ENCODE results near the gene CD276. TPM values are rescaled to one million over a fixed set of nuclear protein-coding genes. Genes with fewer than 3 reads are reported as not detected.
"Not testable (repeated sequence)": the region's sequence is repeated elsewhere in the genome, so short reads cannot be mapped to it uniquely, and the experiment has no call there.

Gene CD276
- total and polyA plus RNA-seq, 2 donors = 4.2 to 11.3 TPM

GRCh38 chr15:73732051-73732450, 47.9 kb downstream of the CD276 start:
- H3K4me3 ChIP-seq (ENCODE audit: low read length in 2 of 2); DNase-seq (ENCODE audit: low read depth in 6 of 9, low spot score in 9 of 9): not testable (repeated sequence)
- WGBS = 98% methylated on average over 29 of the region's 29 CpGs

GRCh38 chr15:73732930-73733329, 48.7 kb downstream of the CD276 start:
- no peaks in the 10 kb centered on the region for H3K36me3 ChIP-seq (ENCODE audit: control insufficient read depth in 2 of 2, insufficient read depth in 2 of 2, low read length in 1 of 2)
- H3K27ac ChIP-seq (ENCODE audit: low read depth in 1 of 2, low read length in 1 of 2) = no peak overlapping the region
- H3K9me3 ChIP-seq (ENCODE audit: control insufficient read depth in 2 of 2, insufficient read depth in 1 of 2, low read length in 1 of 2) = peaks cover 0 to 1% of the 10 kb centered on the region in 2 donors
- 89% methylated on average over 3 of the region's 3 CpGs for WGBS
- DNase-seq (ENCODE audit: low read depth in 6 of 9, low spot score in 9 of 9) = no peak
- no peak overlapping the region for H3K4me3 ChIP-seq (ENCODE audit: low read length in 2 of 2)
- H3K27me3 ChIP-seq (ENCODE audit: control insufficient read depth in 2 of 2, insufficient read depth in 1 of 2, low read length in 1 of 2) = no peaks in the 10 kb centered on the region
- H3K4me1 ChIP-seq (ENCODE audit: control insufficient read depth in 2 of 2, insufficient read depth in 2 of 2, low read length in 2 of 2) = no peaks in the 10 kb centered on the region

More at GRCh38 chr15:73732051-73732450, 47.9 kb downstream of the CD276 start:
- not testable (repeated sequence) for H3K27ac ChIP-seq (ENCODE audit: low read depth in 1 of 2, low read length in 1 of 2); H3K4me1 ChIP-seq (ENCODE audit: control insufficient read depth in 2 of 2, insufficient read depth in 2 of 2, low read length in 2 of 2); H3K36me3 ChIP-seq (ENCODE audit: control insufficient read depth in 2 of 2, insufficient read depth in 2 of 2, low read length in 1 of 2); H3K9me3 ChIP-seq (ENCODE audit: control insufficient read depth in 2 of 2, insufficient read depth in 1 of 2, low read length in 1 of 2); H3K27me3 ChIP-seq (ENCODE audit: control insufficient read depth in 2 of 2, insufficient read depth in 1 of 2, low read length in 1 of 2)

DNA sequence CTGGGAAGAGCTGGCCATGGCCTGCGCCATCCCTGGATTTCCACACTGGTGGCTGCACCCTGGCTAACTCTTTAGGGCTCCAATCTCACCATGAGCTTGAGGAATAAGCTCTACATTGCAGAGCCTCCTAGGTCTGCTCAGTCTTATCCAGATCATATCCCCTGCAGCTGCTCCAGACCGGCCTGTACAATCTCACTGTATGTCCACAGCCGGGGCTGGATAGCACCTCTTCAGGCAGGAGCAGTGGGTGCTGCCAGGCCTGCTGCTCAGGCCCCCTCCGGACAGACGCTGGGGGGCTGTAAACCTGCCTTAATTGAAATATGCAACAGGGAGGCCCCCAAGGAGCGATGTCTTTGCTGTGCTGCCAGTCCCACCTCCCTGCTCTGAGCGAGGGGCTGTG, 53.4 kb downstream of the CD276 start:
- Histone ChIP-seq H3K4me3 (ENCODE audit: low read length in 2 of 2) (no peak overlapping the region), H3K27ac (ENCODE audit: low read depth in 1 of 2, low read length in 1 of 2) (no peak overlapping the region), H3K27me3 (ENCODE audit: control insufficient read depth in 2 of 2, insufficient read depth in 1 of 2, low read length in 1 of 2) (no peaks in the 10 kb centered on the region), H3K9me3 (ENCODE audit: control insufficient read depth in 2 of 2, insufficient read depth in 1 of 2, low read length in 1 of 2) (peaks cover 0 to 1% of the 10 kb centered on the region in 2 donors), H3K4me1 (ENCODE audit: control insufficient read depth in 2 of 2, insufficient read depth in 2 of 2, low read length in 2 of 2) (no peaks in the 10 kb centered on the region), H3K36me3 (ENCODE audit: control insufficient read depth in 2 of 2, insufficient read depth in 2 of 2, low read length in 1 of 2) (no peaks in the 10 kb centered on the region)
- DNase-seq (ENCODE audit: low read depth in 6 of 9, low spot score in 9 of 9) = no peak
- WGBS = 85% methylated on average over 7 of the region's 7 CpGs

DNA sequence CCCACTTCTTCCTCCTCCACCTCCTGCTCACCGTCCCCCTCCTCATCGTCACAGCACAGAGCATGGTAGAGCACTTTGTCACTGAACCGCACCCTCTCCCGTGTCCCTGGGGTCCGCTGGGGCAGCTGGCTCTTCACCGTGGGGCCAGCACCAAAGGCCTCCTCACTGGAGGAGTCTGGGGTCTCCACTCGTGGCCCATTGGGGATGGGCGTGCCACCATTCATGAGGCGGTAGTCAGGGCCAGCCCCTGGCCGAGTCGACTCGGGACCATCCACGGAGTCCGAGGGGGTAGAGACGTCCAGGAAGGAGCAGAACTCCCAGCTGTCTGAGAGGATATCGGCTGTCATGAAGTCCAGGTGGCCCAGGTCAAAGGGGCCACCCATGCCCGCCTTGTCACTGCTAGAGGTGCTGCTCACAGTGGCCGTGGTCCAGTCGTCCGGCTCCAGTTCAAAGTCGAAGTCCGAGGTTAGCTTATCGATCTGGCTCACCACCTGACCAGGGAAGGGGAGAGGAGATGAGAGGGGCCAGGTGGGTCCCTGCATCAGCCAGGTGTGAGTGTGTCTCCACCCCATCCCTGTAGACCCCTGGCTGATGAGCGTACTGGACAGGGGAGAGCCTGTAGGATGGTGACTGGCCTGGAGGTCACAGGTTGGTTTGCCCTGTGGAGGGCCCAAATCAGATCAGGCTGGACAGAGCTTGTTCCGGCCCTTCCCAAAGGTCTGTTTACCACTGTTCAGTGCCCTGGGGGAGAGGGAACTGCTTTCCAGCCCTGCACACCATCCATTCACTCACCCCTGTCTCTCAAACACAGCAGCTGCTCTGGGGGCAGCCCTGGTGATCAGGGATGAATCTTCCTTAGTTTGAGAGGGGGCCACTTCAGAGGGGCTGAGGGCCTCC, 56.2 kb downstream of the CD276 start:
- H3K27ac ChIP-seq (ENCODE audit: low read depth in 1 of 2, low read length in 1 of 2) = no peak overlapping the region
- no peak overlapping the region for H3K4me3 ChIP-seq (ENCODE audit: low read length in 2 of 2)
- no peaks in the 10 kb centered on the region for H3K9me3 ChIP-seq (ENCODE audit: control insufficient read depth in 2 of 2, insufficient read depth in 1 of 2, low read length in 1 of 2)
- H3K4me1 ChIP-seq (ENCODE audit: control insufficient read depth in 2 of 2, insufficient read depth in 2 of 2, low read length in 2 of 2) = no peaks in the 10 kb centered on the region
- no peaks in the 10 kb centered on the region for H3K27me3 ChIP-seq (ENCODE audit: control insufficient read depth in 2 of 2, insufficient read depth in 1 of 2, low read length in 1 of 2)
- 96% methylated on average over 25 of the region's 25 CpGs for WGBS
- no peak for DNase-seq (ENCODE audit: low read depth in 6 of 9, low spot score in 9 of 9)
- no peaks in the 10 kb centered on the region for H3K36me3 ChIP-seq (ENCODE audit: control insufficient read depth in 2 of 2, insufficient read depth in 2 of 2, low read length in 1 of 2)

- DNase-seq (ENCODE audit: low read depth in 6 of 9, low spot score in 9 of 9) = no peak
- Histone ChIP-seq H3K9me3 (ENCODE audit: control insufficient read depth in 2 of 2, insufficient read depth in 1 of 2, low read length in 1 of 2) (no peaks in the 10 kb centered on the region), H3K27me3 (ENCODE audit: control insufficient read depth in 2 of 2, insufficient read depth in 1 of 2, low read length in 1 of 2) (peaks cover 0 to 4% of the 10 kb centered on the region in 2 donors), H3K36me3 (ENCODE audit: control insufficient read depth in 2 of 2, insufficient read depth in 2 of 2, low read length in 1 of 2) (no peaks in the 10 kb centered on the region), H3K4me1 (ENCODE audit: control insufficient read depth in 2 of 2, insufficient read depth in 2 of 2, low read length in 2 of 2) (no peaks in the 10 kb centered on the region), H3K27ac (ENCODE audit: low read depth in 1 of 2, low read length in 1 of 2) (no peak overlapping the region), H3K4me3 (ENCODE audit: low read length in 2 of 2) (no peak overlapping the region)
- WGBS = 85% methylated on average over 3 of the region's 3 CpGs
Observed at GRCh38 chr15:73741321-73741836, 57.2 kb downstream of the CD276 start.

DNA sequence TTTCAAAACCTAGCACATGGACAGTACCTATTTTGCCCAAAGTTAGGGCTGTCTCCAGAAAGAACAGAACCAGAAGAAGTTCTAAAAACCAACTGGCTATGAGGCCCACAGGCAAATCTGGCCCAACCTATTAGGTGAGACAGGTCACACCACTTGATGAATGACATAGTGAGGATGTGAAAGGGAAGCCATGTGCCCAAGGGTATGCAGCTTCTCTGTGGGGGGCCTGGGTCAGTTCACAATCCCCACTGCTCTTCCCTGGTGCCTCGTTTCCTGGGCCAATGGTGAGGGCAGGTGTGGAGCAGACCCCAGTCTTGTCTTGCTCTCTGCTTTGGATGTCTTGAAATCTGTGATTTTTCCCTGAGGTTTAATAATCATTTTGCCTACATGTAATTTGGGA, 60.1 kb downstream of the CD276 start:
- Histone ChIP-seq H3K4me3 (ENCODE audit: low read length in 2 of 2) (no peak overlapping the region), H3K36me3 (ENCODE audit: control insufficient read depth in 2 of 2, insufficient read depth in 2 of 2, low read length in 1 of 2) (no peaks in the 10 kb centered on the region), H3K27ac (ENCODE audit: low read depth in 1 of 2, low read length in 1 of 2) (no peak overlapping the region), H3K9me3 (ENCODE audit: control insufficient read depth in 2 of 2, insufficient read depth in 1 of 2, low read length in 1 of 2) (no peaks in the 10 kb centered on the region), H3K4me1 (ENCODE audit: control insufficient read depth in 2 of 2, insufficient read depth in 2 of 2, low read length in 2 of 2) (no peaks in the 10 kb centered on the region), H3K27me3 (ENCODE audit: control insufficient read depth in 2 of 2, insufficient read depth in 1 of 2, low read length in 1 of 2) (peaks cover 0 to 31% of the 10 kb centered on the region in 2 donors)
- 73% methylated on average over 1 of the region's 1 CpG for WGBS
- DNase-seq (ENCODE audit: low read depth in 6 of 9, low spot score in 9 of 9) = no peak

- Histone ChIP-seq H3K36me3 (ENCODE audit: control insufficient read depth in 2 of 2, insufficient read depth in 2 of 2, low read length in 1 of 2) (no peaks in the 10 kb centered on the region), H3K4me3 (ENCODE audit: low read length in 2 of 2) (no peak overlapping the region), H3K27ac (ENCODE audit: low read depth in 1 of 2, low read length in 1 of 2) (no peak overlapping the region), H3K9me3 (ENCODE audit: control insufficient read depth in 2 of 2, insufficient read depth in 1 of 2, low read length in 1 of 2) (no peaks in the 10 kb centered on the region), H3K27me3 (ENCODE audit: control insufficient read depth in 2 of 2, insufficient read depth in 1 of 2, low read length in 1 of 2) (peaks cover 0 to 39% of the 10 kb centered on the region in 2 donors), H3K4me1 (ENCODE audit: control insufficient read depth in 2 of 2, insufficient read depth in 2 of 2, low read length in 2 of 2) (no peaks in the 10 kb centered on the region)
- DNase-seq (ENCODE audit: low read depth in 6 of 9, low spot score in 9 of 9) = no peak
- 61% methylated on average over 7 of the region's 7 CpGs for WGBS
Observed at GRCh38 chr15:73745073-73745472, 60.9 kb downstream of the CD276 start.

- Histone ChIP-seq H3K4me3 (ENCODE audit: low read length in 2 of 2) (no peak overlapping the region), H3K4me1 (ENCODE audit: control insufficient read depth in 2 of 2, insufficient read depth in 2 of 2, low read length in 2 of 2) (no peaks in the 10 kb centered on the region), H3K36me3 (ENCODE audit: control insufficient read depth in 2 of 2, insufficient read depth in 2 of 2, low read length in 1 of 2) (no peaks in the 10 kb centered on the region), H3K27me3 (ENCODE audit: control insufficient read depth in 2 of 2, insufficient read depth in 1 of 2, low read length in 1 of 2) (peaks cover 4 to 50% of the 10 kb centered on the region in 2 donors), H3K9me3 (ENCODE audit: control insufficient read depth in 2 of 2, insufficient read depth in 1 of 2, low read length in 1 of 2) (no peaks in the 10 kb centered on the region), H3K27ac (ENCODE audit: low read depth in 1 of 2, low read length in 1 of 2) (no peak overlapping the region)
- 44% methylated on average over 8 of the region's 8 CpGs for WGBS
- DNase-seq (ENCODE audit: low read depth in 6 of 9, low spot score in 9 of 9) = no peak
Observed at GRCh38 chr15:73746261-73746660, 62.1 kb downstream of the CD276 start.

DNA sequence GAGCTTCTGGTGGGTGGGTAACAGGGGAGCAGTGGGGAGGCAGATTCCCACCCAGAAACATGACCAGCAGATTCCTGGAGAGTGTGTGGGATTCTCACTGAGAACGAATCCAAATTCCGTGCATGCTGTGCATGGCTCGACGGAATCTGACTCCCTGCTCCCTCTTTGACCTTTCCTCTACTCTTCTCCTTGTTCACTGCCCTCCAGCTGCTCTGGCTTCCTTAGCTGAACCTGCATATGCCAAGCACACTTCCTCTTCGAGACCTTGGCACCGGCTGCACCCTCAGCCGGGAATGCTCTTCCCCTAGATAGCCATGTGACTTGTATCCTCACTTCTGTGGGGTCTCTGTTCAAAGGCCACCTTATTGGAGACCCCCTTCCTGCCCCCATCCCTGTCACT, 62.7 kb downstream of the CD276 start:
- peaks cover 9 to 57% of the 10 kb centered on the region in 2 donors for H3K27me3 ChIP-seq (ENCODE audit: control insufficient read depth in 2 of 2, insufficient read depth in 1 of 2, low read length in 1 of 2)
- 32% methylated on average over 7 of the region's 7 CpGs for WGBS
- no peak overlapping the region for H3K27ac ChIP-seq (ENCODE audit: low read depth in 1 of 2, low read length in 1 of 2)

More for the DNA sequence above, 62.7 kb downstream of the CD276 start:
- no peaks in the 10 kb centered on the region for H3K36me3 ChIP-seq (ENCODE audit: control insufficient read depth in 2 of 2, insufficient read depth in 2 of 2, low read length in 1 of 2)
- no peaks in the 10 kb centered on the region for H3K4me1 ChIP-seq (ENCODE audit: control insufficient read depth in 2 of 2, insufficient read depth in 2 of 2, low read length in 2 of 2)
- no peak for DNase-seq (ENCODE audit: low read depth in 6 of 9, low spot score in 9 of 9)
- H3K9me3 ChIP-seq (ENCODE audit: control insufficient read depth in 2 of 2, insufficient read depth in 1 of 2, low read length in 1 of 2) = no peaks in the 10 kb centered on the region
- no peak overlapping the region for H3K4me3 ChIP-seq (ENCODE audit: low read length in 2 of 2)

All from thymus (tissue), 11 donors.